Urothelium cell line (cell line): ENCODE results near the gene WWTR1.

ENCODE experiments used
- DNase-seq: peaks from one replicate; pipeline ENCODE4 v3.0.0; 2011; ENCODE audit warnings: low spot score, mixed read lengths
- FAIRE-seq: peaks from 2 replicates; lab custom pipeline; 2011; peaks lifted over from hg19 to GRCh38; lab: Jason Lieb, UNC

WWTR1 gene

DNA sequence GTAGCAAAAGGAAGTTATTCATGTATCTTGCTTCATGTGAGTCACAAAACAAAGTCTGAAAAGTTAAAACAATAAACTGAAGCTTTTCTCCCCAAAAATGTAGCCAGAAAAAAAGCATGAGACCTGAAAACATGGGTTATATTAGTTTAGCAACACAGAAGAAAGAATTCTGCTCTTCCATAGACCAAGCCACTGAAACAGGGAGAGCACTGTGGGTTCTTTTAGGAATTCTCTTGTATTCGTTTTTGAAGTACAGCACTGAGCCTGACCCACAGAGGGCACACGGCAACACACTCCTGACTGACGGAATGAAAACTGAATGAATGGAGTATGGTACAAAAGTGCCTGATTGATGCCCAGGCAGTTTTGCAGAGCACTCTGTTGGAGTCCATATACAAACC is 116.7 kb downstream of the WWTR1 start:
- no peak for DNase-seq
- no peak for FAIRE-seq

DNA sequence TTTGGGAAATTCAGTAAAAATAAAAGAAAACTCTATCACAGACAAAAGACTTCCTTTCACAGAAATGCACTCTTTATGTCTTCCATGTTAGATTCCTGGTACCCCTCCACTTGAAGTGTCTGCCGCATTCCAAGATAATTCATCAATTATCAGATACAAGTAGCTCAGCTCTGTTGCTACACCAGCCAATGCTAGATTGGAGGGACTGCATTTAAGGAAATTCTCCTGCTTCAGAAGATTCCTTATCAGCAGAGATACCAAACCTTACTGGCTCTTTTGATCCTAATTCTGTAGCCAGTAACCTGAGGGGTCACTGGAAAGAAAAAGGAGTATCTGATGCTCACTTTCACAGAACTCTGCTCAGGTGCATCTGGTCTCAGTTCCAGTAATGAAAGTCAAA is 119.5 kb downstream of the WWTR1 start:
- DNase-seq (no peak), FAIRE-seq (no peak)

DNA sequence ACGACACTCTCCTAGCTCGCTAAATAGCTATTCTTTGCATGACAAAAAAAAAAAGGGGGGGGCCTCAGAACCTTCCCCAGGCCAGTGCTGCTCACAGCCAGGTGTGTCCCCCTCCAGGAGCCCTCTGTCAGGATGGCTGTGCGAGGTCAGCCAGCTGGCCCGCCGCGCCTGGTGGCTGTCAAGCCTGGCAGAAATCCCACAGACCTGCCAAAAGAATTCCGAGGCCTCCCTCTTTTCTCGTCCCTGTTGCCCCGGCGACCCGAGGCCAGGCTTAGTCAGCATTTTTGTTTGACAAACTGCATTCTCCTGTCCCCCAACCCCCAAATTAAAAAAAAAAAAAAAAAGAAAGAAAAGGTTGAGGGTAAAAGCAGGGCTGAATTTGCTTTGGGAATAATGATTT is 121.4 kb downstream of the WWTR1 start:
- peak; percentile 67 for DNase-seq
- no peak for FAIRE-seq

DNA sequence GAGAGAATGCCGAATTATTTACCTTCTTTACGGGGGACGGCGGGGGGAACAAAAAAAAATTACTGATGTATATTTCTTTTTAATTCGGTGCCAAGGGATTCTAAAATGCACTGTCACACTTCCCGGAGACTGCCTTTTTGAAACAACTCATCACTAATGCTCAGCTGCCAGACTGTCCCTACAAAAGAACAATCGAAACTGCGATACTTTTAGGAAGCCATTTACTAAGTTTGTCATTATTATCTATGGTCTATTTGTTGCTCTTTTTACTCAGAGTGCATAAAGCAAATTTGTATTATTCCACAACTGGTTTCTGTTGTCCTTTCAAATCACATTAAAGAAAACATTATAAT is 122.5 kb downstream of the WWTR1 start:
- no peak for FAIRE-seq
- no peak for DNase-seq

DNA sequence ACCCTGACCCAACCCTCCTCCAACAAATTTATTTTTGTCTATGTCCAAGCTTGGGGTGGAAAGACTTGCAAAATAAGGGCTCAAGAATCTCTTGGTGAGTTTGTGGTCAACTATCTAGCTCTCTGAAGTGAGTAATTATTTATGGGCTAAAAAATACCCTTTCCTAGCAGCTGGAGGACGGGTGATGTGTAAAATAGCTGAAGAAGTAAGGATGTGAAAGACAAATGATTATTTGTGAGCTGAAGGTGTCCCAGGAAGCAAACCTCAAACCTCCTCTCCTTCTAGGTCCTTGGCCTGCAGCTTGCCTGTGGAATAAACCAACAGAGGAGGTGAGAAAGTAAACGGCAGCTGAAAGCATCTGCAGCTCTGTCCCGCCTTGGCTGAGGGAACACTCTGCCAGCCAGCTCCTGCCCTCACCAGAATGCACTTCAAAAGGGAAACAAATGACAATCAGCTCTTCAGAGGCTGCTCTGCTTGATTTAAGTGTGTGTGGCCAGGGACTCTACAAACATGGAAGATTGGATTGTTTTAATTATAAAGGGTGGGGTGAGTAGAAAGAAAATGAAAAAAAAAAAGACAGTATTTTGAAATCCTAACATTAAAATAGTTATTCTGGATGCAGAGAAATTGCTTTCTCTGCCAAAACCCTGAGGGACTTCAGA is 123.0 kb downstream of the WWTR1 start:
- FAIRE-seq, result no peak
- DNase-seq, result no peak

DNA sequence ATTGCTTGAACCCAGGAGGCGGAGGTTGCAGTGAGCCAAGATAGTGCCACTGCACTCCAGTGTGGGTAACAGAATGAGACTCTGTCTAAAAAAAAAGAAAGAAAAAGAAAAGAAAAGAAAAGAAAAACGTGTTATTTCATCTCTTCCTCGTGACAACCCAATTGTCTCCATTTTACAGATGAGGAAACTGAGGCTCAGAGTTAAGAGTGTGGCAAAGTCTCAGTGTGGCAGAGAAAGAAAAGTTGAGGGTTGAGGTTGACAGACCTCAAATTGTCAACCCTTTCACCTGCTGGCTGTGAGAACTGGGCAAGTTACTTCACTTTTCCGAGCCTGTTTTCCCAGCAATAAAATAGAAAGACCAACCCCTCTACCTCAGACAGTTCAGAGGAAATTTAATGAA is 123.7 kb downstream of the WWTR1 start:
- no peak for FAIRE-seq
- no peak for DNase-seq

DNA sequence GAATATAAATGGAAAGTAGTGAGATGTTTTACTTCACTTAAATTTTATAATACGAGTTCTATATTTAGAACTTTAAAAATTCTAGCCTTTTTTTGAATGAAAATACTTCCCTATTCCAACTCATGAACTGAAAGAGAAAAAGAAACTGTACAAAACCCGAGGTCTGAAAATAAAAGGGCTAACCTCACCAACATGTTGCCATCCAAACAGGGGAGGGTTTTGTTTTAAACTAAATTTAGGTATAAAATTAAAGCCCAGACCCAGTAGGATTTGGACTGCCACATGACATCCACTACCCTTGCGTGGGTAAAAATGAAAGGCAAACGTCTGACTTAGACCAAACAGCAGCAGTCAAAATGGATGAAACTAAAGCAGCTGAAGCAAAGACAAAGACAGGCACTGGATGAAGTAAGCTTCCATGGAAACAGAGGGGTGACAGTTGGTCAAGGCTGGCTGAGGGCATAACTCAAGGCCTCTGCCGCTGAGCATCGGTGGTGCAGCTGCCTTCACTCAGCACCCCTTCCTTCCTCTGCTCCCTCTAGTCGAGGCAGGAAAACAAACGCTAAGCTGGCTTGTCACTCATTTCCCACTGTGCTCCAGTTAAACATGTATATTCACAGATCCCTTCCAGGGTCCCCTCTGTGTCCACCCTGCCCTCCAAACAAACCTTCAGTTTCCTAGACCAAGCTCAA is 125.2 kb downstream of the WWTR1 start:
- FAIRE-seq, result no peak
- no peak for DNase-seq

DNA sequence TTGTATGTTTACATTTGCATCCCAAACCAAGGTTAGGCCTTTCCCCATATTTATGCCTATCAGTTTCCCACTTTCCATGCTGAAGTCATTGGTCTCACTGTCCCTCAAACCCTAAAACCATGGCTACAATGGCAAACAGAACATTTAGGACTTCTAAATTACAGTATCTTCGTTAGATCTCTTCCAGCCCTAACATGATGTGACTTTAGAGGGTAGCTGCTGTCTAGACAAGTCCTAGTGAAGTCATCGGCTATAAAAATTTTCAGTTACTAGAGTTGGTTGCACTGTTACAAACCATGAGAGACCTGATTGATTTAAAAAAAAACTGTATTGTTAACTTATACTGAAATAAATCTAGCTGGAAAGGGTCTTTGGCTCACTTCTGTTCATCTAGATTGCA is 128.7 kb downstream of the WWTR1 start:
- FAIRE-seq (no peak), DNase-seq (no peak)

DNA sequence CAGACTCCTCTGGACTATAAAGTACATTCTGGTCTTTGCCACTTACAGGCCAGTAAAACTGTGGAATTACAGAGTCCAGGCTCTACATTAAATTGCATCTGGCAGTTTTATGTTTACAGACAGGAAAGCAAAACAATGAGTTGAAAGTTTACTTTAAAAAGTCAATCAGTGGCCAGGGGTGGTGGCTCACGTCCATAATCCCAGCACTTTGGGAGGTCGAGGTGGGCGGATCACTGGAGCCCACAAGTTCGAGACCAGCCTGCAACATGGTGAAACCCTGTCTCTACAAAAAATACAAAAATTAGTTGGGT is 129.5 kb downstream of the WWTR1 start:
- no peak for FAIRE-seq

DNA sequence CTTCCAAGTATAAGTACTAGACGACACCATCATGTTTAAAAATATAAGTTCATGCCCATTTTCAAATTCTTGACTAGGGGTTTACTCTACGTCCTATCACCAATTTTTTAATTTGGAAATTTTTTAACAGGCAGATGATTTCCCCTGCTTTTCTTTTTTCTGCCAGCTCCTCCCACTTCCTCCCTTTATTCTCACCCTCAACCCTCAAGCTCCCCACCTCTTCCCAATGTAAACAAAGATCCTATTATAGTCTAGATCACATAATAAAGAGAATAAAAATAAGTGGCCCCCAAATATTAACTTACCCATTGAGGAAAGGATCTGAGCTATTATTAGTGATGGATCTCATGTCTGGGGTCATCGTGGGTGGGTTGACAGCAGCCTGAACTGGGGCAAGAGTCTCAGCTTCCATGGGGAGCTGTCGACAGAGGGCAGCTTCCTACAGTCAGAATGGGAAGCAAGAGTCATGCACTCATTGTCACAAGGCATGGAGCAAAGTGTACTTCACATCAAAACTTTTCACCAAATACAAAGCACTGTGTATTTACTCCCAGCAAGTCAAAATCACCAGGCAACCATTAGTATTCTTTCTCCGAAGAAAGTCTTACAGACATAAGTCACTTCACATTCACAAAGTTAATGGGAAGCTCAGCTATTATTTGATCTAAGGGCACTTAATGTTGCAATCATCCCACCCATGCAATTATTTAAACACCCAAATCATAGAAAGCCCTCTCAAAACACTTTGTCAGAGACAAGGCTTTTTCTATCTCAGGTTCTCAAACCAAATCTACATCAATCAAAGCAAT is 130.1 kb downstream of the WWTR1 start:
- no peak for FAIRE-seq
- no peak for DNase-seq

More for the DNA sequence above, 129.5 kb downstream of the WWTR1 start:
- no peak for DNase-seq

DNA sequence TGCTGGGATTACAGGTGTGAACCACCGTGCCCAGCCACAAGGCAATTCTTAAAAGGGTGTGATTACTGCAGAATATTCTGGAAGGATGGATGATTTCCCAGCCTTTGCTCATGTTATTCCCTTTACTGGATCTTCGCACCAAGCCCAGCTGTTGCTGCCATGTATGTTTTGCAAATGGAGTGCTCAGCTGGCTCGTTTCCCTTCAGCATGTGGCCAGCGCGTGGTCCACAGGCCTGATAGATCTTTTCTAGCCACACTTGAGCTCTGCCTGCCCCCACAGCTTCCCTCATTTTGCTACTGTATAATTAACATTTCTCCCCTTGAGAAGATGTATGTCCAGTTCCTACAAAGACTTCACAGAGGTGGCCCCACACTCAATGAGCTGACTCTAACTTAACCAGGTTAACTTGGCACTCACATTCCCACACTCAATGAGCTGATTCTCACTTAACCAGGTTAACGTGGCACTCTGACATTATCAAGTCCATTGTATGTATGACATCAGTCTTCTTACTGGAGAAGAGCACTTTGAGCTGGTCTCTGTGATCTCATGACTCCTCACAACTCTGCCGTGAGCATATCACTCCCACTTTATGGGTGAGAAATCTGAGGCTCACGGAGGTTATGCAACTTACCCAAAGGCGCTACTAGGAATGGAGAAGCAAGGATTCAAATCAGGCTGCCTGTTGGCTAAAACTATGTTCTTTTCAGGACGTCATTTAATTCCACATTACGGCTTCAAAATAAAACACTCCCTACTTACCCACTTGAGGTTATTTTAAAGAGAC is 134.1 kb downstream of the WWTR1 start:
- FAIRE-seq, result no peak

DNA sequence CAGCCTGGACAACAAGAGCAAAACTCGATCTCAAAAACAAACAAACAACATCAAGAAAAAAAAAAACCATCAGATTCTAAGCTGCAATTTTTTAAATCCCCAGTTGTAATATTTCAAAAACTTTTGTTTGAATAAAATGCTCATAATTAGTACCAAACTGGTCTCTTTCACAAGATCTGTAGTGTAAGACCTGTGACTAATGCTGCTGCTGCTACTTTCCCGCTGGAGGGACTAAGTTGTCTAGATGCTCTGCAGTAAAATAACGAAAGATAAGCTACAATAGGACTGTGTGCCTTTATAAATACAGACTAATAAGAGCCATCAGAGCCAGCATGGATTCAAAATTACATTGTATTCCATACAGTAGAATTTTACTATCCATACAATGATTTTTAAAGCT is 137.9 kb downstream of the WWTR1 start:
- no peak for DNase-seq
- FAIRE-seq, result no peak

More for the DNA sequence above, 134.1 kb downstream of the WWTR1 start:
- no peak for DNase-seq

DNA sequence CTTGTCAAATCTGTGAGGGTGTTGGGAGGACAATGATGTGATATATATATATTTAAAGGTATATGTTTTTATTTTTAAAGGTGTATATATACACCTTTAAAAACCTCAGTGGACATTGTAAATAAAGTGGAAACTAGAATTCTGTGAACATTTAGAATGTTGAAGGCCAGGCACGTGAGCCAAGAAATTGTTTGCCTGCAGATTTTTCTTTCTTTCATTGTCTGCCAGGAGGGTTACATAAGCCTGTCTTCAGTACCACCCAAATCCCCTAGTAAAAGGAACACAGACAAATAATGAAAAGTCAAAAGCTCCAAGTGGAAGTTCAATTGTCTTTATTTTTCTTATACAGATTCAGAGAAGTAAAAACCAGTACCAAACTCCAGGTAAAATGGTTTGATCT is 140.9 kb downstream of the WWTR1 start:
- FAIRE-seq (no peak), DNase-seq (no peak)

DNA sequence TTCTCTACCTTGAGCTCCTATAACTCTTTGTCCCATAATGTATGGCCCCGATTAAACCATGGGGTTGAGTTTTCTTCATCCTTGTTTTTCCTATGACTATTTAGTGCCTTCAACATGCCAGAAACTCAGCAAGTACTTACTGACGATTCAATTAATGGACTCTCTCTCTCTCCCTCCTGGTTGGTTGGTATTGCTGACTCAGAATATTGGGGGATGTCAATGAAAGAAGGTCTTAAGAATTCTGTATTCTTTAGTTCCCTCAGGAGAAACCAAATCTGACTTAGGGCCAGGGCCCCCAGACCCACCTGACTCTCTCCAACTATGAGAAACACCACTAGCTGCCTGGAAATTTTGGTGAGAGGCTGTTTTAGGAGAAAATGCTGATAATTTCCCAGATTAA is 142.6 kb downstream of the WWTR1 start:
- DNase-seq (no peak), FAIRE-seq (no peak)

DNA sequence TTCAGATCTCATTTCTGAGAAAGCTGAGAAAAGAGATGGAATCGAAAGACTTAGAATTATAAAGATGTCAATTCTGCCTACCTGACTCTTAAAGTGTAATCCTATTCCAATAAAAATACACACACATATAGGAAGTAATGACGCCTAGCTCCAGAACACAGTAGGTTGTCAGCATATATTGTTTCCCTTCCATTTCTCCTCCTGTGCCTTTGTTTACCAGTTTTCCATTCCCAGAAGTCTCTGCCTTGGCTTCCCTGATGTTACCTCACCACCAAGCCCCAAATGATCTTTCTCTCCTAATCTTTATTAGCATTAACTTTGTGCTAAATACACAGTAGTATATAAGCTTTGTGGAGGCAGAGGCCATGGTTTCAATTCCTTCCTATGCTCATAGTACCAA is 143.4 kb downstream of the WWTR1 start:
- no peak for DNase-seq
- no peak for FAIRE-seq

DNA sequence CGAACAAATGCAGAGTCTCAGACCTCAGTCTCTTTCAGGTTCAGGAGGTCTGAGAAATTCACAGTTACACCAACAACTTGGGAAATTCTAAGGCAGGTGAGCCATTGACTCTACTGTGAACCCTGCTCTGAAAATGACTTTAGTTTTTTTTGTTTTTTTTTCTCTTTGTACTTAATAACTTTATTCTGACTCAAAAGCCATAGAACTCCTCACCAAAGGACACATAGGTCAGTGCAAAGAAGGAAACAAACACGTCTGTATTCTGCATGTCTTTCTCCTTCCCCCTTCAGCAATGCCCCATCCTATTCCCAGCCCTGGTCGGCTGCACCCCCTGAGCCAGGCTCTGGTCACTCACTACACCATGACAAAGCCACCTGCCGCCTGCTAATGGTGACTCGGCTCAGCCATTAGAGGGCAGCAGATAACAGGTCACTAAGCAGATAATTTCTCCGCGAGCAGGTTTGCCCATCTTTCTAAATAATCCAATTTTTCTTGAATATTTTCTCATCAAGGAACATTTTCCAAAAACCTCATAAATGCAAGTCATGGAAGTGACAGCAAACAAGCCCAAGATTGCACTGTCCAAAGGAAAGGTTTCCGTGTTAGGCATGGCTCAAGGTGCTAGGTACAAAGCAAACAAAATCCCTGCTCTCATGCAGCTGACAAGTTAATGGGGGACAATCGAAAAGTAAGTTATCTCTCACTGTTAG is 145.6 kb downstream of the WWTR1 start:
- FAIRE-seq, result no peak
- DNase-seq, result peak; percentile 68

DNA sequence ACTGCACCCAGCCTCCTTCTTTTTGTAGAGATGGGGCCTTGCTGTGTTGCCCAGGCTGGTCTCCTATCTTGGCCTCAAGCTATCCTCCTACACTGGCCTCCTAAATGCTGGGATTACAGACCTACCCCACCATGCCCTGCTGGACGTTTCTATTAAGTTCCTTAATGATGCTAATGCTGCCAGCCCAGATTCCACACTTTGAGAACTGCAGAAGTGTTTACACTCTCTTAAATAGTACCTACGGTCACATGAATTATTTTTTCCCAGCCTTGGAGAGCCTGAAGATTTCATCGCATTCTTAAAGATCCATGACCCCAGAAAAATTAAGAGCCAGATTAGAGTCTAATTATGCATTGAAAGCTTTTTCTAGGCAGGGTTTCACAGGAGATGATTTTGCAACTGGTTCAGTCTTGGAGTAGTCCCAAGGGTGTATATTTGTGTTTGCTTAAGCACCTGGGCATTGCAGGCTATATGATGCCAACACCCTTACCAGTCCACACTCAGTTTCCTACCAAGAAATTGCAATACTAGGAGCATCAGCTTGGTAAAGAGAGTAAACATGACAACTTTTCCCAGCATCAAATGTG is 146.7 kb downstream of the WWTR1 start:
- DNase-seq (no peak), FAIRE-seq (no peak)

DNA sequence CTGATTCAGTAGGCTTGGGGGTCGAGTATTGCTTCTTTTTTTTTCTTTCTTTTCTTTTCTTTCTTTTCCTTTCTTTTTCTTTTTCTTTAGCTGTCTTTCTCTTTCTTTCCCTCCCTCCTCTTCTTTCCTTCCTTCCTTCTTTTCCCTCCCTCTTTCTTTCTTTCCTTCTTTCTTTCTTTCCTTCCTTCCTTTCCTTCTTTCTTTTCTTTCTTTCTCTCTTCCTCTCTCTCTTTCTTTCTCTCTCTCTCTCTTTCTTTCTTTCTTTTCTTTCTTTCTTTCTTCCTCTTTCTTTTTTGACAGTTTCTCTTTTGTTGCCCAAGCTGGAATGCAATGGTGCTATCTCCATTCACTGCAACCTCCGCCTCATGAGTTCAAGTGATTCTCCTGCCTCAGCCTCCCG is 147.3 kb downstream of the WWTR1 start:
- no peak for DNase-seq

DNA sequence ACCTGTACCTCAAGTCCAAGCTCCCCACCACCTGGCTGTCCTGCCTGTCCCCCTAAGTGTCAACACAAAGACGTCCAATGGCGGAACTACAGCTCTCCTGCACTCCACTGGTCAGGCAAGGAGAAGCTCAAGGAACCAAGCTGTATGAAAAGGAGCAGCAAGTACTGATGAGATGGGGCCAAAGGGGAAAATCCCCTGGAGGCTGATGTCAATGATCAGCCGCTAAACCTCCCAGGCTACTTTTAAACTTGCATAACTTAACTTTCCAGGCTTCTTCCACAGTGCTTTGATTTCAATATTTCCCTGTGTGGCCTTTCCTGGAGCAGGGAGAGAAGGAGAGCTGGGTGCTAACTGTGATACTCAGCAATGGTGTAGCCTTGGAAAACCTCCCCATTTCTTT is 148.3 kb downstream of the WWTR1 start:
- FAIRE-seq (no peak), DNase-seq (no peak)

More for the DNA sequence above, 147.3 kb downstream of the WWTR1 start:
- no peak for FAIRE-seq
